ENCODE results near the gene ADIG.

DNA sequence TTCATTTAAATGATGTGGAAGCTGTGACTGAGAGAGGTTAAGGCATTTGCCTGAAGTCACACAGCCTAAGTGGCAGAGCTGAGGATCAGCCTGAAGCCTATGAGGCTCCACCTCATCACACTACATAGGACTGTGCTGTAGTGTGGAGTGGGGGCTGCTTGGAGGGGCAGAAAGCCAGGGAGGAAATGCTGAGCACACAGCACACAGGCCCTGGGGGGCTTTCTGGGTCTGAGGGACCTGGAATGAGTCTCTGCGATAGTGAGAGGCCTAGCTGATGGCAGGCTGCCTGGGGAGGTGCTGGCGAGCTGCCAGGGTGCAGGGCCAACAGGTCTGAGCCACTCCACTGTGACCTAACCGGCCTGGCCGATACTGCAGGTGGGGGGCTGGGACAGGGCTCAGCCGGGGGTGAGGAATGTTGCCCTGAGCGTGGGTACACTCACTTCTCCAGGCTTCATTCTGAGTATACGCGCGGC is 18.4 kb downstream of the ADIG start:
- TF ChIP-seq ZNF274 (IDR thresholded peaks at IDR 0.05; ENCODE audit: low read depth, low read length) (no peak), SUZ12 (IDR thresholded peaks at IDR 0.05; ENCODE audit: extremely low read depth, insufficient read depth, insufficient read length) (no peak), YY1 (IDR thresholded peaks at IDR 0.05; ENCODE audit: insufficient read depth, insufficient read length) (no peak)

Measured in NT2/D1 (cell line).